ENCODE data around the gene KANSL1L.
"Not testable (repeated sequence)": the region's sequence is repeated elsewhere in the genome, so short reads cannot be mapped to it uniquely, and the experiment has no call there.

KANSL1L gene

GRCh38 chr2:210188190-210188589, 17.0 kb upstream of the KANSL1L start:
- H3K27me3 ChIP-seq (ENCODE audit: insufficient read depth, poor library complexity, severe bottlenecking), result no peaks in the 10 kb centered on the region
- no peak overlapping the region for H3K27ac ChIP-seq (replicated peaks)
- no peak overlapping the region for H3K4me3 ChIP-seq (replicated peaks; ENCODE audit: insufficient read depth, low read length)
- TF ChIP-seq SPI1 (IDR thresholded peaks at IDR 0.05; ENCODE audit: borderline replicate concordance, low read depth) (no peak), REST (IDR thresholded peaks at IDR 0.05; ENCODE audit: insufficient replicate concordance, low read depth) (no peak), POLR2AphosphoS5 (IDR thresholded peaks at IDR 0.05; ENCODE audit: low read depth) (no peak)
- no peak for DNase-seq (ENCODE audit: low read depth in 1 of 2, low spot score in 1 of 2)

DNA sequence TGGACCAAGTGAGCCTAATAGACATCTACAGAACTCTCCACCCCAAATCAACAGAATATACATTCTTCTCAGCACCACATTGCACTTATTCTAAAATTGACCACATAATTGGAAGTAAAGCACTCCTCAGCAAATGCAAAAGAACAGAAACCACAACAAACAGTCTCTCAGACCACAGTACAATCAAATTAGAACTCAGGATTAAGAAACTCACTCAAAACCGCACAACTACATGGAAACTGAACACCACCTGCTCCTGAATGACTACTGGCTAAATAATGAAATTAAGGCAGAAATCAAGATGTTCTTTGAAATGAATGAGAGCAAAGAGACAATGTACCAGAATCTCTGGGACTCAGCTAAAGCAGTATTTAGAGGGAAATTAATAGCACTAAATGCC, 12.7 kb upstream of the KANSL1L start:
- not testable (repeated sequence) for H3K27ac ChIP-seq (replicated peaks); DNase-seq (ENCODE audit: low read depth in 1 of 2, low spot score in 1 of 2); H3K4me3 ChIP-seq (replicated peaks; ENCODE audit: insufficient read depth, low read length); H3K27me3 ChIP-seq (ENCODE audit: insufficient read depth, poor library complexity, severe bottlenecking)

DNA sequence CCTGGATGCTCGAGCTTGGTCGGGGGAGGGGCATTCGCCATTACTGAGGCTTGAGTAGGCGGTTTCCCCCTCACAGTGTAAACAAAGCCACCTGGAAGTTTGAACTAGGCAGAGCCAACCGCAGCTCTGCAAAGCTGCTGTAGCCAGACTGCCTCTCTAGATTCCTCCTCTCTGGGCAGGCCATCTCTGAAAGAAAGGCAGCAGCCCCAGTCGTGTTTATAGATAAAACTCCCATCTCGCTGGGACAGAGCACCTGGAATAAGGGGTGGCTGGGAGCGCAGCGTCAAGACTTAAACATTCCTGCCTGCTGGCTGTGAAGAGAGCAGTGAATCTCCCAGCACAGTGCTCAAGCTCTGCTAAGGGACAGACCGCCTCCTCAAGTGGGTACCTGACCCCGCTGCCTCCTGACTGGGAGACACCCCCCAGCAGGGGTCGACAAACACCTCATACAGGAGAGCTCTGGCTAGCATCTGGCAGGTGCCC, 10.4 kb upstream of the KANSL1L start:
- not testable (repeated sequence) for H3K27ac ChIP-seq (replicated peaks); DNase-seq (ENCODE audit: low read depth in 1 of 2, low spot score in 1 of 2); H3K4me3 ChIP-seq (replicated peaks; ENCODE audit: insufficient read depth, low read length); H3K27me3 ChIP-seq (ENCODE audit: insufficient read depth, poor library complexity, severe bottlenecking)

- not testable (repeated sequence) for H3K27ac ChIP-seq (replicated peaks); H3K27me3 ChIP-seq (ENCODE audit: insufficient read depth, poor library complexity, severe bottlenecking); DNase-seq (ENCODE audit: low read depth in 1 of 2, low spot score in 1 of 2); H3K4me3 ChIP-seq (replicated peaks; ENCODE audit: insufficient read depth, low read length)
Observed at GRCh38 chr2:210181033-210181605, 9.9 kb upstream of the KANSL1L start.

DNA sequence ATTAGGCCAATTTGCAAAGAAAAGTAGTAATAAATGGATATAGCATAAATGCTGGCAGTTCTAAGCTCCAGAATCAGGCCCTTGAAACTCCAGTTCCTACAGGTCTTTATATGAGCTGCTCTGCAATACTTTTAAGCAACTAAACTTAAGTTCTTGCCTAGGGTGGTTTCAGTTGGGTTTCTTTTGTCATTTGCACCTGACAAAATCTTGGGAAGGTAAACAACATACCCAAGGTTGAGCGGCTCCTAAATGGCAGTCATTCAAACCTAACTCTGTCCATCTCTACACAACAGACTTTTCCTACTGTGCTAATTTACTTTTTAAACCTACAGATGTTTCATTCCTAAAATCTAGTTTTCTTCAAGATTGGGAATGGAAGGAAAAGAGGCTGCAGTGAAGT, 9.3 kb upstream of the KANSL1L start:
- H3K27me3 ChIP-seq (ENCODE audit: insufficient read depth, poor library complexity, severe bottlenecking), result no peaks in the 10 kb centered on the region
- no peak overlapping the region for H3K27ac ChIP-seq (replicated peaks)
- DNase-seq (ENCODE audit: low read depth in 1 of 2, low spot score in 1 of 2), result no peak
- TF ChIP-seq, protein P1, sequence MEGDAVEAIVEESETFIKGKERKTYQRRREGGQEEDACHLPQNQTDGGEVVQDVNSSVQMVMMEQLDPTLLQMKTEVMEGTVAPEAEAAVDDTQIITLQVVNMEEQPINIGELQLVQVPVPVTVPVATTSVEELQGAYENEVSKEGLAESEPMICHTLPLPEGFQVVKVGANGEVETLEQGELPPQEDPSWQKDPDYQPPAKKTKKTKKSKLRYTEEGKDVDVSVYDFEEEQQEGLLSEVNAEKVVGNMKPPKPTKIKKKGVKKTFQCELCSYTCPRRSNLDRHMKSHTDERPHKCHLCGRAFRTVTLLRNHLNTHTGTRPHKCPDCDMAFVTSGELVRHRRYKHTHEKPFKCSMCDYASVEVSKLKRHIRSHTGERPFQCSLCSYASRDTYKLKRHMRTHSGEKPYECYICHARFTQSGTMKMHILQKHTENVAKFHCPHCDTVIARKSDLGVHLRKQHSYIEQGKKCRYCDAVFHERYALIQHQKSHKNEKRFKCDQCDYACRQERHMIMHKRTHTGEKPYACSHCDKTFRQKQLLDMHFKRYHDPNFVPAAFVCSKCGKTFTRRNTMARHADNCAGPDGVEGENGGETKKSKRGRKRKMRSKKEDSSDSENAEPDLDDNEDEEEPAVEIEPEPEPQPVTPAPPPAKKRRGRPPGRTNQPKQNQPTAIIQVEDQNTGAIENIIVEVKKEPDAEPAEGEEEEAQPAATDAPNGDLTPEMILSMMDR (IDR thresholded peaks at IDR 0.05; ENCODE audit: insufficient read depth, low read length), result no peak
- TF ChIP-seq POLR2AphosphoS5 (IDR thresholded peaks at IDR 0.05; ENCODE audit: low read depth) (no peak), SPI1 (IDR thresholded peaks at IDR 0.05; ENCODE audit: borderline replicate concordance, low read depth) (no peak), REST (IDR thresholded peaks at IDR 0.05; ENCODE audit: insufficient replicate concordance, low read depth) (no peak), GABPA (IDR thresholded peaks at IDR 0.05; ENCODE audit: low read depth) (no peak)
- H3K4me3 ChIP-seq (replicated peaks; ENCODE audit: insufficient read depth, low read length), result no peak overlapping the region

DNA sequence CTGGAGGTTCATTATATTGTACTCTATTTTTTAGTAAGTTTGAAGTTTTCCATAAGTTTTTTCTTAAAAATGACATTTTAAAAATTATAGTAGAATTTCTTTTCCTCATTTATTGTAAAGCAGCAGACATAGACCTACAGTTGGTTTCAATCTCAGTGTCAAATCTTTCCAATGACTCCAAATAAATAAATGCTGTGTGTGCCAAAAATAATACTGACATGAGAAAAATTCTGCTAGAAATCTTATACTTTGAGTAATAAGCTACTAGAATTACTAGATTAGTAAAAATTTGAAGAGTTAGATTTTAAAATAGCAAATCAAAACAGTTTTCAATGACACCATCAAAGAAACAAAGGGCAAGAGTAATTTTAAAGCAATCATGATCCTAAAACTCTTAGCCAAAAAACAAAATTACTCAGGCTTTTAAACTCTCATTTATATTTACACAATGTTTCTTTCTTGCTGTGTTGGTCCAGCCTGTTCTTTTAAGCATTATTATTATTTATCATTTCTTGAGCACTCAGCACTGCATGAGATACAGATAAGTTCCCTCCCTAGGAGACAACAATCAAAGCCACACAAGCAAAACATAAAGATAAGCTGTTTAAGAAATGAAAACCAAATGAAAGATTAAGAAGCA, 8.3 kb upstream of the KANSL1L start:
- H3K27me3 ChIP-seq (ENCODE audit: insufficient read depth, poor library complexity, severe bottlenecking), result no peaks in the 10 kb centered on the region
- H3K27ac ChIP-seq (replicated peaks), result no peak overlapping the region
- H3K4me3 ChIP-seq (replicated peaks; ENCODE audit: insufficient read depth, low read length), result no peak overlapping the region
- DNase-seq (ENCODE audit: low read depth in 1 of 2, low spot score in 1 of 2), result no peak
- TF ChIP-seq SPI1 (IDR thresholded peaks at IDR 0.05; ENCODE audit: borderline replicate concordance, low read depth), result no peak
- no peak for TF ChIP-seq GABPA (IDR thresholded peaks at IDR 0.05; ENCODE audit: low read depth)
- no peak for TF ChIP-seq REST (IDR thresholded peaks at IDR 0.05; ENCODE audit: insufficient replicate concordance, low read depth)
- no peak for TF ChIP-seq POLR2AphosphoS5 (IDR thresholded peaks at IDR 0.05; ENCODE audit: low read depth)
- TF ChIP-seq, protein P1 (IDR thresholded peaks at IDR 0.05; ENCODE audit: insufficient read depth, low read length), result no peak
